GM23338 (cell line): ENCODE measurements around the gene SYP. TPM values are rescaled to one million over a fixed set of nuclear protein-coding genes. Genes with fewer than 3 reads are reported as not detected.

Experiments used
- ATAC-seq: fragments of 200-7000 bp; cut with Tn5 transposase; 3 replicates; pipeline ENCODE4 v1.9.1; 2020
- DNase-seq: peaks from one replicate; pipeline ENCODE4 v3.0.0-alpha.2; 2015; ENCODE audit warnings: low spot score
- H2AFZ ChIP-seq: fragments of 200-600 bp; sonication (generic); 2 replicates; pipeline ENCODE4 v1.8.0; 2016; ENCODE audit warnings: antibody characterized with exemption, mild to moderate bottlenecking, moderate library complexity
- H3F3A ChIP-seq: fragments of 200-600 bp; sonication (generic); replicated peaks from 2 replicates; pipeline ENCODE4 v1.8.0; 2017; ENCODE audit warnings: antibody characterized with exemption, mixed run types, low read depth
- H3K27ac ChIP-seq: fragments of 200-600 bp; sonication (generic); 2 replicates; pipeline ENCODE4 v1.6.1; 2016; ENCODE audit warnings: low read depth
- H3K27me3 ChIP-seq: fragments of 200-600 bp; sonication (generic); 2 replicates; pipeline ENCODE4 v1.8.0; 2016; ENCODE audit warnings: mild to moderate bottlenecking, mixed run types, moderate library complexity; ENCODE audit not compliant: insufficient read depth
- H3K36me3 ChIP-seq: fragments of 200-600 bp; sonication (generic); 2 replicates; pipeline ENCODE4 v1.8.0; 2016; ENCODE audit warnings: mild to moderate bottlenecking; ENCODE audit not compliant: insufficient read depth
- H3K4me1 ChIP-seq: fragments of 200-600 bp; sonication (generic); 2 replicates; pipeline ENCODE4 v1.8.0; 2016; ENCODE audit warnings: mild to moderate bottlenecking, moderate library complexity; ENCODE audit not compliant: insufficient read depth
- H3K4me2 ChIP-seq: fragments of 200-600 bp; sonication (generic); 2 replicates; pipeline ENCODE4 v1.7.1; 2017; ENCODE audit warnings: mixed run types
- H3K4me3 ChIP-seq: fragments of 200-600 bp; sonication (generic); 2 replicates; pipeline ENCODE4 v1.6.1; 2016; ENCODE audit warnings: mixed run types
- H3K79me2 ChIP-seq: fragments of 200-600 bp; sonication (generic); replicated peaks from 2 replicates; pipeline ENCODE4 v1.8.0; 2017; ENCODE audit warnings: mild to moderate bottlenecking; ENCODE audit not compliant: insufficient read depth
- H3K9me2 ChIP-seq: fragments of 200-600 bp; sonication (generic); 2 replicates; pipeline ENCODE4 v1.8.0; 2017; ENCODE audit not compliant: insufficient read depth
- H4K20me1 ChIP-seq: fragments of 200-600 bp; sonication (generic); replicated peaks from 2 replicates; pipeline ENCODE4 v1.8.0; 2017; ENCODE audit warnings: mild to moderate bottlenecking; ENCODE audit not compliant: insufficient read depth
- H3K27ac Mint-ChIP-seq: 2 replicates; pipeline ENCODE4 v1.8.0; 2020; ENCODE audit warnings: inconsistent platforms, mild to moderate bottlenecking, moderate library complexity, mixed read lengths
- H3K27me3 Mint-ChIP-seq: 3 replicates; pipeline ENCODE4 v1.8.0; 2022; ENCODE audit warnings: low read depth, mild to moderate bottlenecking, moderate library complexity, mixed read lengths, inconsistent platforms; ENCODE audit not compliant: insufficient read depth, poor library complexity
- H3K36me3 Mint-ChIP-seq: 3 replicates; pipeline ENCODE4 v1.8.0; 2021; ENCODE audit warnings: low read depth, mild to moderate bottlenecking, inconsistent platforms, moderate library complexity, mixed read lengths
- H3K4me1 Mint-ChIP-seq: 3 replicates; pipeline ENCODE4 v1.8.0; 2020; ENCODE audit warnings: mild to moderate bottlenecking, inconsistent platforms, mixed read lengths
- H3K4me3 Mint-ChIP-seq: 3 replicates; pipeline ENCODE4 v1.8.0; 2021; ENCODE audit warnings: moderate library complexity, mild to moderate bottlenecking, inconsistent platforms, mixed read lengths
- H3K9me3 Mint-ChIP-seq: 3 replicates; pipeline ENCODE4 v1.8.0; 2020; ENCODE audit warnings: moderate library complexity, mild to moderate bottlenecking, inconsistent platforms, mixed read lengths
- CREB1 ChIP-seq: fragments of 250-450 bp; sonication (Bioruptor Pico); IDR thresholded peaks from 2 replicates; pipeline ENCODE4 v1.5.0; 2020; ENCODE audit warnings: low read depth, mild to moderate bottlenecking, moderate library complexity
- EZH2 ChIP-seq: fragments of 200-600 bp; sonication (generic); IDR thresholded peaks from one replicate; pipeline ENCODE4 v1.8.0; 2017; ENCODE audit warnings: antibody characterized with exemption, mild to moderate bottlenecking, low read depth; ENCODE audit not compliant: unreplicated experiment
- EZH2phosphoT487 ChIP-seq: fragments of 200-600 bp; sonication (generic); IDR thresholded peaks from one replicate; pipeline ENCODE4 v1.8.1; 2018; ENCODE audit warnings: antibody characterized with exemption; ENCODE audit not compliant: unreplicated experiment
- NANOG ChIP-seq: IDR thresholded peaks from 2 replicates; pipeline ENCODE4 v1.6.1; 2016; ENCODE audit warnings: antibody characterized with exemption, borderline replicate concordance
- POLR2AphosphoS5 ChIP-seq: IDR thresholded peaks from 2 replicates; pipeline ENCODE4 v1.6.1; 2016; ENCODE audit warnings: antibody characterized with exemption, low read depth
- STAT1 ChIP-seq: IDR thresholded peaks from one replicate; pipeline ENCODE4 v1.6.1; 2016; ENCODE audit warnings: antibody characterized with exemption; ENCODE audit not compliant: unreplicated experiment
- ZNF114 ChIP-seq: fragments of 250-450 bp; sonication (Bioruptor Pico); IDR thresholded peaks from 2 replicates; pipeline ENCODE4 v1.5.0; 2020; ENCODE audit warnings: mild to moderate bottlenecking, moderate library complexity
- ZNF331 ChIP-seq: fragments of 250-450 bp; sonication (Bioruptor Pico); IDR thresholded peaks from 2 replicates; pipeline ENCODE4 v1.5.0; 2020; ENCODE audit warnings: low read depth, mild to moderate bottlenecking, moderate library complexity
- polyA plus RNA-seq: library from polyadenylated mRNA; unstranded; fragments of >200 nt; fragmentation: Nextera tagmentation; extraction: Ambion mirVana; gene quantifications from 2 replicates; pipeline ENCODE4 v1.2.1, GENCODE V29; 2016
- total RNA-seq: library from RNA; depleted of rRNA; stranded (reverse); fragments of >200 nt; shearing (Covaris generic); gene quantifications from 2 replicates; pipeline ENCODE4 v1.2.3, GENCODE V29; 2014
- TF ChIP-seq, protein P1 (sequence below): IDR thresholded peaks from 2 replicates; pipeline ENCODE4 v1.6.1; 2016; ENCODE audit warnings: antibody characterized with exemption
- TF ChIP-seq, protein P2 (sequence below): IDR thresholded peaks from one replicate; pipeline ENCODE4 v1.6.1; 2018; ENCODE audit warnings: antibody characterized with exemption; ENCODE audit not compliant: unreplicated experiment

SYP gene
- total and polyA plus RNA-seq, 2 experiments from 2014 or later, result 3.7 to 9.1 TPM

DNA sequence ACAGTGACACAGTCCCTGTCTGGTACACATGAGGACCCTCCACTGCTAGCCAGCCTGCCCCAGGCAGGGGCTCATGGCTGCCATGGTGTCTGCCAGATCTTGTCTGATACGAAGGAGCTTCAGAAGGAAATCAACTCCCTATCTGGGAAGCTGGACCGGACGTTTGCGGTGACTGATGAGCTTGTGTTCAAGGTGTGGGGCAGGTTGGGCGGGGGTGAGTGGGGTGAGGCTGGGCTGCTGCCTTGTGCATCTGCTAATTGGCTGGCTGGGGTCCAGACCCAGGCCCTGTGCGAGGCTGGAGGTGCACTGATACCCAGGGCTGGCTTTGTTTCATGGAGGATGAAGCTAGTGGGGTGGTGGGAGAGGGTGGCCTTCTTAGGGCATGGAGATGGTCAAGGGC lies 49.1 kb upstream of the SYP start (continued):
- TF ChIP-seq, protein P1, sequence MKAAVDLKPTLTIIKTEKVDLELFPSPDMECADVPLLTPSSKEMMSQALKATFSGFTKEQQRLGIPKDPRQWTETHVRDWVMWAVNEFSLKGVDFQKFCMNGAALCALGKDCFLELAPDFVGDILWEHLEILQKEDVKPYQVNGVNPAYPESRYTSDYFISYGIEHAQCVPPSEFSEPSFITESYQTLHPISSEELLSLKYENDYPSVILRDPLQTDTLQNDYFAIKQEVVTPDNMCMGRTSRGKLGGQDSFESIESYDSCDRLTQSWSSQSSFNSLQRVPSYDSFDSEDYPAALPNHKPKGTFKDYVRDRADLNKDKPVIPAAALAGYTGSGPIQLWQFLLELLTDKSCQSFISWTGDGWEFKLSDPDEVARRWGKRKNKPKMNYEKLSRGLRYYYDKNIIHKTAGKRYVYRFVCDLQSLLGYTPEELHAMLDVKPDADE, result no peak
- TF ChIP-seq CREB1 (CRISPR knock-in tag) (no peak), POLR2AphosphoS5 (no peak), STAT1 (no peak), NANOG (no peak)
- TF ChIP-seq, protein P2, sequence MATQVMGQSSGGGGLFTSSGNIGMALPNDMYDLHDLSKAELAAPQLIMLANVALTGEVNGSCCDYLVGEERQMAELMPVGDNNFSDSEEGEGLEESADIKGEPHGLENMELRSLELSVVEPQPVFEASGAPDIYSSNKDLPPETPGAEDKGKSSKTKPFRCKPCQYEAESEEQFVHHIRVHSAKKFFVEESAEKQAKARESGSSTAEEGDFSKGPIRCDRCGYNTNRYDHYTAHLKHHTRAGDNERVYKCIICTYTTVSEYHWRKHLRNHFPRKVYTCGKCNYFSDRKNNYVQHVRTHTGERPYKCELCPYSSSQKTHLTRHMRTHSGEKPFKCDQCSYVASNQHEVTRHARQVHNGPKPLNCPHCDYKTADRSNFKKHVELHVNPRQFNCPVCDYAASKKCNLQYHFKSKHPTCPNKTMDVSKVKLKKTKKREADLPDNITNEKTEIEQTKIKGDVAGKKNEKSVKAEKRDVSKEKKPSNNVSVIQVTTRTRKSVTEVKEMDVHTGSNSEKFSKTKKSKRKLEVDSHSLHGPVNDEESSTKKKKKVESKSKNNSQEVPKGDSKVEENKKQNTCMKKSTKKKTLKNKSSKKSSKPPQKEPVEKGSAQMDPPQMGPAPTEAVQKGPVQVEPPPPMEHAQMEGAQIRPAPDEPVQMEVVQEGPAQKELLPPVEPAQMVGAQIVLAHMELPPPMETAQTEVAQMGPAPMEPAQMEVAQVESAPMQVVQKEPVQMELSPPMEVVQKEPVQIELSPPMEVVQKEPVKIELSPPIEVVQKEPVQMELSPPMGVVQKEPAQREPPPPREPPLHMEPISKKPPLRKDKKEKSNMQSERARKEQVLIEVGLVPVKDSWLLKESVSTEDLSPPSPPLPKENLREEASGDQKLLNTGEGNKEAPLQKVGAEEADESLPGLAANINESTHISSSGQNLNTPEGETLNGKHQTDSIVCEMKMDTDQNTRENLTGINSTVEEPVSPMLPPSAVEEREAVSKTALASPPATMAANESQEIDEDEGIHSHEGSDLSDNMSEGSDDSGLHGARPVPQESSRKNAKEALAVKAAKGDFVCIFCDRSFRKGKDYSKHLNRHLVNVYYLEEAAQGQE, result no peak

DNA sequence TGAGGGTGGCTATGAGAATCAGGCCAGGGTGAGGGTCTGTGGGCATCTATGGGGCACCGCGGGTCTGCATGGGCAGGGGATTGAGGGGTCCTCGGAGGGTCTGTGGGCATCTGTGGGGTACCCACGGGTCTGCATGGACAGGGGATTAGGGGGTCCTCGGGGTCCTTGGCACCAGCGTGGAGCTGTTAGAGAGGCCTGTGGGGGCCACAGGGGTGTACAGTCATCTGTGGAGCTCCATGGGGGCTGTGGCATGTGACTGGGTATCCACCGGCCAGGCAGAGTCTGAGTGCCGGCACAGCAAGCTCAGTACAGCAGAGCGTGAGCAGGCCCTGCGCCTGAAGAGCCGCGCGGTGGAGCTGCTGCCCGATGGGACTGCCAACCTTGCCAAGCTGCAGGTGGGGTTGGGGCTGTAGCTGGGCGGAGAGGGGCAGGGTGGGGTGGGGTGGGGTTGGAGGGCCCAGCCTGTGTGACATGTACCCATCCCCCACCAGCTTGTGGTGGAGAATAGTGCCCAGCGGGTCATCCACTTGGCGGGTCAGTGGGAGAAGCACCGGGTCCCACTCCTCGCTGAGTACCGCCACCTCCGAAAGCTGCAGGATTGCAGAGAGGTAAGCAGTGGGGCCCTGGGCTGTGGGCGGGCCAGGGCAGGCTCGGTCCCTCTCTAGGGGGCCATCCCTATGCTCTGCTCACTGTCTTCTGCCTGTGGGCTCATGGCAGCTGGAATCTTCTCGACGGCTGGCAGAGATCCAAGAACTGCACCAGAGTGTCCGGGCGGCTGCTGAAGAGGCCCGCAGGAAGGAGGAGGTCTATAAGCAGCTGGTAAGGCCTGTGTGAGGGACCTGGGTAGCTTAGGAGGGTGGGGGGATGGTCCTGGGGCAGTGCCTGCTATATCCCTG lies 48.2 kb upstream of the SYP start:
- no peak overlapping the region for H3K27ac Mint-ChIP-seq
- H3K27me3 Mint-ChIP-seq, result peaks cover 2% of the 10 kb centered on the region
- H3K27ac ChIP-seq, result no peak overlapping the region
- no peaks in the 10 kb centered on the region for H3K36me3 ChIP-seq
- no peak overlapping the region for H2AFZ ChIP-seq
- H3F3A ChIP-seq, result no peaks in the 10 kb centered on the region
- H3K27me3 ChIP-seq, result no peaks in the 10 kb centered on the region
- ATAC-seq, result no peak
- no peaks in the 10 kb centered on the region for H4K20me1 ChIP-seq
- H3K36me3 Mint-ChIP-seq, result peaks cover 2% of the 10 kb centered on the region; the same call in 1 of the 3 replicates
- TF ChIP-seq ZNF331 (CRISPR knock-in tag), result no peak
- TF ChIP-seq EZH2phosphoT487, result no peak
- TF ChIP-seq, protein P2, result no peak
- TF ChIP-seq EZH2, result no peak
- TF ChIP-seq, protein P1, result no peak
- TF ChIP-seq ZNF114 (CRISPR knock-in tag), result no peak
- no peak for TF ChIP-seq CREB1 (CRISPR knock-in tag)
- no peak for TF ChIP-seq NANOG
- TF ChIP-seq STAT1, result no peak
- H3K9me3 Mint-ChIP-seq, result no peaks in the 10 kb centered on the region
- no peaks in the 10 kb centered on the region for H3K4me1 Mint-ChIP-seq
- H3K4me3 ChIP-seq, result no peak overlapping the region
- no peak for DNase-seq
- H3K9me2 ChIP-seq, result no peaks in the 10 kb centered on the region
- no peaks in the 10 kb centered on the region for H3K79me2 ChIP-seq
- H3K4me1 ChIP-seq, result no peaks in the 10 kb centered on the region
- no peak overlapping the region for H3K4me3 Mint-ChIP-seq
- no peak overlapping the region for H3K4me2 ChIP-seq
